ENCODE results near the gene KCNK7. TPM values are rescaled to one million over a fixed set of nuclear protein-coding genes. Genes with fewer than 3 reads are reported as not detected.

KCNK7 gene
- total and polyA plus RNA-seq, 2 experiments from 2014 or later: 0.37 TPM; not detected in 1

GRCh38 chr11:65551572-65552387 lies 43.8 kb downstream of the KCNK7 start:
- peak overlapping the region; percentile 60 for H3K4me2 ChIP-seq
- H4K20me1 ChIP-seq (ENCODE audit: insufficient read depth, poor library complexity, severe bottlenecking): no peaks in the 10 kb centered on the region
- WGBS (ENCODE audit: low lambda C conversion rate, missing lambda C conversion rate): 69% methylated on average over 17 of the region's 17 CpGs

GRCh38 chr11:65549096-65549495 lies 46.5 kb downstream of the KCNK7 start:
- Histone ChIP-seq H3K4me3 (no peak overlapping the region), H3K79me2 (peaks cover 9% of the 10 kb centered on the region), H3K9me3 (ENCODE audit: low read depth) (no peaks in the 10 kb centered on the region), H3K4me1 (ENCODE audit: insufficient read depth) (peaks cover 7% of the 10 kb centered on the region), H3K36me3 (replicated peaks; ENCODE audit: insufficient read depth, low read depth) (no peaks in the 10 kb centered on the region), H3K27me3 (no peaks in the 10 kb centered on the region), H3K9me2 (replicated peaks; ENCODE audit: insufficient read depth) (no peaks in the 10 kb centered on the region), H3K4me2 (no peak overlapping the region), H2AFZ (no peak overlapping the region), H3K27ac (no peak overlapping the region), H4K20me1 (ENCODE audit: insufficient read depth, poor library complexity, severe bottlenecking) (no peaks in the 10 kb centered on the region)
- TF ChIP-seq EZH2phosphoT487 (IDR thresholded peaks at IDR 0.05; ENCODE audit: low read depth, severe bottlenecking, unreplicated experiment): no peak
- no peak for TF ChIP-seq EZH2 (IDR thresholded peaks at IDR 0.05; ENCODE audit: borderline replicate concordance)
- no peak for TF ChIP-seq CTCF (IDR thresholded peaks at IDR 0.05; ENCODE audit: poor library complexity)
- no peak for DNase-seq (ENCODE audit: low spot score)
- WGBS (ENCODE audit: low lambda C conversion rate, missing lambda C conversion rate): 95% methylated on average over 3 of the region's 3 CpGs

More at GRCh38 chr11:65551572-65552387, 43.8 kb downstream of the KCNK7 start:
- H3K4me1 ChIP-seq (ENCODE audit: insufficient read depth): peaks cover 25% of the 10 kb centered on the region
- no peaks in the 10 kb centered on the region for H3K27me3 ChIP-seq
- TF ChIP-seq EZH2phosphoT487 (IDR thresholded peaks at IDR 0.05; ENCODE audit: low read depth, severe bottlenecking, unreplicated experiment): no peak
- TF ChIP-seq EZH2 (IDR thresholded peaks at IDR 0.05; ENCODE audit: borderline replicate concordance): no peak
- TF ChIP-seq CTCF (IDR thresholded peaks at IDR 0.05; ENCODE audit: poor library complexity): peak; percentile 43
- peak overlapping the region; percentile 23 for H3K27ac ChIP-seq
- no peak overlapping the region for H3K4me3 ChIP-seq
- H3K36me3 ChIP-seq (replicated peaks; ENCODE audit: insufficient read depth, low read depth): no peaks in the 10 kb centered on the region
- DNase-seq (ENCODE audit: low spot score): peak; percentile 78
- no peaks in the 10 kb centered on the region for H3K9me2 ChIP-seq (replicated peaks; ENCODE audit: insufficient read depth)
- H3K9me3 ChIP-seq (ENCODE audit: low read depth): no peaks in the 10 kb centered on the region
- H2AFZ ChIP-seq: no peak overlapping the region
- H3K79me2 ChIP-seq: peaks cover 27% of the 10 kb centered on the region

- WGBS (ENCODE audit: low lambda C conversion rate, missing lambda C conversion rate): 98% methylated on average over 3 of the region's 3 CpGs
Measured at GRCh38 chr11:65548395-65548794, 47.2 kb downstream of the KCNK7 start.

More at GRCh38 chr11:65548395-65548794, 47.2 kb downstream of the KCNK7 start:
- Histone ChIP-seq H3K27me3 (no peaks in the 10 kb centered on the region), H4K20me1 (ENCODE audit: insufficient read depth, poor library complexity, severe bottlenecking) (no peaks in the 10 kb centered on the region), H2AFZ (no peak overlapping the region), H3K9me2 (replicated peaks; ENCODE audit: insufficient read depth) (no peaks in the 10 kb centered on the region), H3K27ac (no peak overlapping the region), H3K4me2 (no peak overlapping the region), H3K79me2 (peaks cover 9% of the 10 kb centered on the region), H3K4me1 (ENCODE audit: insufficient read depth) (peaks cover under 1% of the 10 kb centered on the region), H3K9me3 (ENCODE audit: low read depth) (no peaks in the 10 kb centered on the region), H3K4me3 (no peak overlapping the region), H3K36me3 (replicated peaks; ENCODE audit: insufficient read depth, low read depth) (no peaks in the 10 kb centered on the region)
- DNase-seq (ENCODE audit: low spot score): no peak
- no peak for TF ChIP-seq CTCF (IDR thresholded peaks at IDR 0.05; ENCODE audit: poor library complexity)

Measured in hepatocyte (in vitro differentiated cells).